SK-MEL-5 (cell line): ENCODE measurements around the gene MFF. TPM values are rescaled to one million over a fixed set of nuclear protein-coding genes. Genes with fewer than 3 reads are reported as not detected.
A peak's percentile ranks its signal among the peaks of the same experiment; 100 is the strongest.

Experiments
- DNase-seq: peaks from one replicate; pipeline ENCODE4 v3.0.0-alpha.2; 2016; ENCODE audit warnings: low read depth, low spot score
- in situ Hi-C: cut with HindIII; loops from 2 replicates; pipeline ENCODE4 v1.10.0; 2016; ENCODE audit warnings: low sequenced_read_pairs, high pct_unique_total_duplicates, low pct_unique_long_range_greater_than_20kb
- total RNA-seq: library from RNA; depleted of rRNA; stranded (reverse); fragments of >200 nt; shearing (Covaris generic); gene quantifications from 2 replicates; pipeline ENCODE4 v1.2.3, GENCODE V29; 2014; rRNA removed

Gene MFF
- total RNA-seq, 1 experiment from 2014 or later, result 126 TPM

- in situ Hi-C loops, result no loop called here
These were observed 64.6 kb downstream of the MFF start for GRCh38 chr2:227389661-227390060.

GRCh38 chr2:227390468-227391256, 65.6 kb downstream of the MFF start:
- in situ Hi-C loops, result no loop called here
- DNase-seq, result no peak

More at GRCh38 chr2:227389661-227390060, 64.6 kb downstream of the MFF start:
- no peak for DNase-seq

GRCh38 chr2:227394401-227394800, 69.3 kb downstream of the MFF start:
- in situ Hi-C loops, result no loop called here
- DNase-seq, result no peak

GRCh38 chr2:227395556-227395955, 70.5 kb downstream of the MFF start:
- DNase-seq, result no peak
- in situ Hi-C loops, result no loop called here

- in situ Hi-C loops, result no loop called here
- DNase-seq, result no peak
These were observed 72.5 kb downstream of the MFF start for GRCh38 chr2:227397562-227397961.

GRCh38 chr2:227398684-227399670, 73.9 kb downstream of the MFF start:
- no peak for DNase-seq

GRCh38 chr2:227401550-227401949, 76.5 kb downstream of the MFF start:
- in situ Hi-C loops, result no loop called here
- DNase-seq, result no peak

More at GRCh38 chr2:227398684-227399670, 73.9 kb downstream of the MFF start:
- in situ Hi-C loops, result no loop called here

GRCh38 chr2:227402321-227402720, 77.3 kb downstream of the MFF start:
- no peak for DNase-seq
- in situ Hi-C loops, result no loop called here

GRCh38 chr2:227402959-227403358, 77.9 kb downstream of the MFF start:
- in situ Hi-C loops, result no loop called here
- DNase-seq, result no peak

GRCh38 chr2:227404585-227405271, 79.7 kb downstream of the MFF start:
- in situ Hi-C loops, result no loop called here
- DNase-seq, result no peak

GRCh38 chr2:227406177-227407031, 81.4 kb downstream of the MFF start:
- DNase-seq, result peak; percentile 95
- in situ Hi-C loops, result no loop called here

Other genes with a start within 250 kb of the MFF start
- not detected in 2 replicates for gene COL4A4, start 161.0 kb upstream of the MFF start, total RNA-seq
- 0.03 TPM in 1 of 2 replicates, not detected in the other for gene COL4A3, start 160.6 kb upstream of the MFF start, total RNA-seq
- gene TM4SF20, start 54.1 kb downstream of the MFF start, total RNA-seq, result not detected in 2 replicates
- gene SCYGR1, start 62.7 kb downstream of the MFF start, total RNA-seq, result not detected in 2 replicates
- 113 and 134 TPM in 2 replicates for gene AGFG1, start 146.9 kb downstream of the MFF start, total RNA-seq